Measurements from ENCODE around the gene ARL4A.
"Not testable (repeated sequence)": the region's sequence is repeated elsewhere in the genome, so short reads cannot be mapped to it uniquely, and the experiment has no call there.

The ARL4A gene

GRCh38 chr7:12670000-12670729 lies 17.3 kb upstream of the ARL4A start:
- DNase-seq = no peak

- DNase-seq = no peak
These were observed 16.5 kb upstream of the ARL4A start for GRCh38 chr7:12670743-12671520.

- DNase-seq = not testable (repeated sequence)
These were observed 14.0 kb upstream of the ARL4A start for GRCh38 chr7:12673436-12673835.

GRCh38 chr7:12674053-12674452 lies 13.4 kb upstream of the ARL4A start:
- DNase-seq = no peak

- DNase-seq = no peak
These were observed 12.6 kb upstream of the ARL4A start for GRCh38 chr7:12674861-12675260.

- DNase-seq = no peak
These were observed 3.5 kb upstream of the ARL4A start for GRCh38 chr7:12683678-12684585.

- DNase-seq = no peak
These were observed 2.7 kb upstream of the ARL4A start for GRCh38 chr7:12684733-12685132.

- peak; percentile 7 for DNase-seq
These were observed 1.9 kb upstream of the ARL4A start for GRCh38 chr7:12685550-12685949.

- DNase-seq = peak; percentile 85
These were observed 1.1 kb upstream of the ARL4A start for GRCh38 chr7:12686234-12686890.

- DNase-seq = no peak
These were observed 312 bp downstream of the ARL4A start for GRCh38 chr7:12687718-12688171.

GRCh38 chr7:12688485-12689170 lies 1.2 kb downstream of the ARL4A start:
- not testable (repeated sequence) for DNase-seq

- no peak for DNase-seq
These were observed 2.0 kb downstream of the ARL4A start for GRCh38 chr7:12689451-12689850.

GRCh38 chr7:12690041-12690878 lies 2.8 kb downstream of the ARL4A start:
- DNase-seq = no peak

- not testable (repeated sequence) for DNase-seq
These were observed 4.0 kb downstream of the ARL4A start for GRCh38 chr7:12691388-12691787.

GRCh38 chr7:12692035-12692434 lies 4.6 kb downstream of the ARL4A start:
- DNase-seq = no peak

GRCh38 chr7:12692479-12693259 lies 5.2 kb downstream of the ARL4A start:
- DNase-seq = no peak

- no peak for DNase-seq
These were observed 7.4 kb downstream of the ARL4A start for GRCh38 chr7:12694817-12695216.

GRCh38 chr7:12695965-12696364 lies 8.5 kb downstream of the ARL4A start:
- DNase-seq = no peak

- DNase-seq = no peak
These were observed 11.9 kb downstream of the ARL4A start for GRCh38 chr7:12699299-12699698.

GRCh38 chr7:12701433-12701832 lies 14.0 kb downstream of the ARL4A start:
- DNase-seq = no peak

Measured in NCI-H1436 (cell line).